SK-MEL-5 (cell line): ENCODE results near the gene METTL3. TPM values are rescaled to one million over a fixed set of nuclear protein-coding genes. Genes with fewer than 3 reads are reported as not detected.

Source experiments
- total RNA-seq: library from RNA; depleted of rRNA; stranded (reverse); fragments of >200 nt; shearing (Covaris generic); gene quantifications from 2 replicates; pipeline ENCODE4 v1.2.3, GENCODE V29; 2014; rRNA removed

Gene METTL3
- total RNA-seq, 1 experiment from 2014 or later, result 44.5 TPM

Other genes with a start within 250 kb of the METTL3 start
- 520 and 523 TPM in 2 replicates for gene HNRNPC, start 241.9 kb downstream of the METTL3 start, total RNA-seq
- 0.08 and 0.21 TPM in 2 replicates for gene RPGRIP1, start 231.3 kb downstream of the METTL3 start, total RNA-seq
- gene SUPT16H, start 127.3 kb downstream of the METTL3 start, total RNA-seq, result 72.1 and 84.3 TPM in 2 replicates
- gene CHD8, start 55.2 kb downstream of the METTL3 start, total RNA-seq, result 27.8 and 32.6 TPM in 2 replicates
- 15.5 and 19.9 TPM in 2 replicates for gene RAB2B, start 34.4 kb downstream of the METTL3 start, total RNA-seq
- gene TOX4, start 34.1 kb downstream of the METTL3 start, total RNA-seq, result 21.2 and 23.8 TPM in 2 replicates
- gene SALL2, start 15.0 kb upstream of the METTL3 start, total RNA-seq, result 0.85 and 1.6 TPM in 2 replicates
- not detected in 2 replicates for gene OR10G3, start 68.7 kb upstream of the METTL3 start, total RNA-seq
- gene OR10G2, start 123.6 kb upstream of the METTL3 start, total RNA-seq, result not detected in 2 replicates
- not detected in 2 replicates for gene OR4E2, start 142.5 kb upstream of the METTL3 start, total RNA-seq
- not detected in 2 replicates for gene OR4E1, start 162.5 kb upstream of the METTL3 start, total RNA-seq